Thyroid gland (tissue), 4 donors: ENCODE measurements around the gene WDR86.

Source experiments
- POLR2A ChIP-seq, 2 donors: fragments of 450-650 bp; IDR thresholded peaks; one replicate each; pipeline ENCODE4 v1.6.1; 2017; ENCODE audit warnings: antibody characterized with exemption in 2 of 2, mild to moderate bottlenecking in 2 of 2, moderate library complexity in 1 of 2
- TF ChIP-seq, protein P1 (sequence below), 6 experiments: fragments of 200-600 bp in 3 of 6; fragments of 450-650 bp in 3 of 6; sonication (generic) in 3 of 6; IDR thresholded peaks; one replicate each; pipeline ENCODE4 v1.5.1; 2016 to 2019; ENCODE audit warnings: antibody characterized with exemption in 6 of 6, mild to moderate bottlenecking in 2 of 6, inconsistent platforms in 1 of 6, moderate library complexity in 1 of 6

DNA sequence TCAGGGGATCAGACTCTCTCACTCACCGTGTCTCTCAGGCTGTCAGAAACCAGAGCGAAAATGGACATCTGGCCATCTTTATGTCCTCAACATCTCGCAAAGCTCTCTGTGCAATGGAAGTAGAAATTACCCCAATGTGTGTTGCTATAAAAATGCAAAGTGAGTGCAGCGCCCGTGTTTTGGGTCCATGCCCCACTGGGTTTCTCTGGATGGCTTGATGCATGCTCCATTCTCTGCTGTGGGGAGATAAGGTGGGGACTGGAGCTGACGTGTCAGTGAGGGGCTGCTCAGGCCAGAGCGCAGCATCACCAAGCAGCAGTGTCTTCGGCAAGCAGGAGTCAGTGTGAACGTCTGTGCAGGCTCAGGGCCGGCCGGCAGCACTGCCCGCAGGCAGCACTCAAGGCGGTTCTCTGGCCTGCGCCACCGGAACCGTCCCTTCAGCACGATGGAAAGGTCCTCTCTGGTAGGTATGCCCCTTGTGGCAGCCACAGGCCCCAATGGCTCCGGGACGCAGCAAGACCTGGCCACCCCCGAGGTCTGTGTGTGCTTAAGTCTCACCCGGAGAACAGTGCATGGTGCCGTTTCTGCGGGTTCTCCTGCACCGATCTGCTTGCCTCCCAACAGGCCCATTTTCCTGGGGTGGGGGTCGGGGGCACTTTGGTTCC is 30.2 kb downstream of the WDR86 start:
- TF ChIP-seq, protein P1, sequence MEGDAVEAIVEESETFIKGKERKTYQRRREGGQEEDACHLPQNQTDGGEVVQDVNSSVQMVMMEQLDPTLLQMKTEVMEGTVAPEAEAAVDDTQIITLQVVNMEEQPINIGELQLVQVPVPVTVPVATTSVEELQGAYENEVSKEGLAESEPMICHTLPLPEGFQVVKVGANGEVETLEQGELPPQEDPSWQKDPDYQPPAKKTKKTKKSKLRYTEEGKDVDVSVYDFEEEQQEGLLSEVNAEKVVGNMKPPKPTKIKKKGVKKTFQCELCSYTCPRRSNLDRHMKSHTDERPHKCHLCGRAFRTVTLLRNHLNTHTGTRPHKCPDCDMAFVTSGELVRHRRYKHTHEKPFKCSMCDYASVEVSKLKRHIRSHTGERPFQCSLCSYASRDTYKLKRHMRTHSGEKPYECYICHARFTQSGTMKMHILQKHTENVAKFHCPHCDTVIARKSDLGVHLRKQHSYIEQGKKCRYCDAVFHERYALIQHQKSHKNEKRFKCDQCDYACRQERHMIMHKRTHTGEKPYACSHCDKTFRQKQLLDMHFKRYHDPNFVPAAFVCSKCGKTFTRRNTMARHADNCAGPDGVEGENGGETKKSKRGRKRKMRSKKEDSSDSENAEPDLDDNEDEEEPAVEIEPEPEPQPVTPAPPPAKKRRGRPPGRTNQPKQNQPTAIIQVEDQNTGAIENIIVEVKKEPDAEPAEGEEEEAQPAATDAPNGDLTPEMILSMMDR (IDR thresholded peaks at IDR 0.05), result no peak
- no peak for TF ChIP-seq POLR2A (IDR thresholded peaks at IDR 0.05)
